Colonic mucosa (tissue), 4 donors: ENCODE results near the gene SCN8A. TPM values are rescaled to one million over a fixed set of nuclear protein-coding genes. Genes with fewer than 3 reads are reported as not detected.
A peak's percentile ranks its signal among the peaks of the same experiment; 100 is the strongest.

Experiments
- DNase-seq: peaks from one replicate; pipeline ENCODE4 v3.0.0-alpha.2; 2020
- H3K27ac ChIP-seq: fragments of 200-600 bp; one replicate; pipeline ENCODE4 v1.8.0; 2021
- H3K27me3 ChIP-seq: fragments of 200-600 bp; one replicate; pipeline ENCODE4 v1.8.0; 2021
- H3K36me3 ChIP-seq: fragments of 200-600 bp; one replicate; pipeline ENCODE4 v1.8.0; 2021
- H3K4me1 ChIP-seq: fragments of 200-600 bp; one replicate; pipeline ENCODE4 v1.8.0; 2021; ENCODE audit warnings: mild to moderate bottlenecking
- H3K4me3 ChIP-seq: fragments of 200-600 bp; one replicate; pipeline ENCODE4 v1.8.0; 2021
- H3K9ac ChIP-seq, 2 donors: one replicate each; pipeline ENCODE4 v1.7.0; 2013; ENCODE audit warnings: control low read depth in 2 of 2, low read depth in 2 of 2, low read length in 2 of 2
- H3K9me3 ChIP-seq: fragments of 200-600 bp; one replicate; pipeline ENCODE4 v1.8.0; 2021
- CTCF ChIP-seq: fragments of 200-600 bp; IDR thresholded peaks from one replicate; pipeline ENCODE4 v1.8.0; 2022; ENCODE audit warnings: antibody characterized with exemption, mild to moderate bottlenecking
- intact Hi-C: fragments of 100-400 bp; cut with DNase I; formaldehyde crosslinking; loops from one replicate; pipeline ENCODE4 v1.14.1; 2022
- total RNA-seq, 2 donors: library from RNA; stranded (reverse); fragmentation: NEBNext Ultra II Directional in 1 of 2; extraction: Animal tissue kit (Norgen Biotek cat#: 25700) in 1 of 2; gene quantifications; one replicate each; pipeline ENCODE4 v1.2.1, GENCODE V29; 2021
- donor health status: healthy.
- donor health status: DM: no; HTN: no; CAD: no.
- donor health status: DM: no; HTN: no; CAD: no.

The SCN8A gene
- total RNA-seq, 2 donors from 2014 or later, result 4.2 to 10.0 TPM

DNA sequence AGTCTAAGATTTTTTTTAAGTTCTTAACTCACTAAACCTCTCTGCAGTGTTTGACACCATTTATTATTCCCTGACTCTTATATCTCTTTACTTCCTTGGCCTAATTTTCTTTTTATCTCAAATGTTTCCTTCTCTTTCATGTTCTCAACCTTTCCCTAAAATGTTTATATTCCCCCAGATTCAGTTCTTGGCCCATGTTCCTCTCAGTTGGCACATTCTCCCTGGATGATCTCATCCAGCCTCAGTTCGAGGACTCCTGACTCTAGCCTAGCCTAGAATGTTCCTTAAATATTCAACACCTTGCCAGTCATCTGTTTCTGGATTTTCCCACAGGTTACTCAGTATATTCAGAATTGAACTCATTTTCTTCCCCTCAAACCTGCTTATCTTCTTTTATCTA, 81.3 kb downstream of the SCN8A start:
- intact Hi-C loops, result loop anchor here (10.0 kb wide), 1 partner anchor 248 kb away; the partner anchor contains the start of gene SLC4A8
- Histone ChIP-seq H3K4me3 (no peak overlapping the region), H3K36me3 (no peaks in the 10 kb centered on the region), H3K4me1 (no peaks in the 10 kb centered on the region), H3K9ac (no peak overlapping the region), H3K27me3 (no peaks in the 10 kb centered on the region), H3K9me3 (no peaks in the 10 kb centered on the region), H3K27ac (no peak overlapping the region)
- TF ChIP-seq CTCF, result no peak
- DNase-seq, result no peak

GRCh38 chr12:51675071-51675803, 84.2 kb downstream of the SCN8A start:
- intact Hi-C loops, result loop anchor here (10.0 kb wide), 1 partner anchor 250 kb away; the partner anchor contains the start of gene SLC4A8
- H3K4me1 ChIP-seq, result no peaks in the 10 kb centered on the region
- no peak overlapping the region for H3K9ac ChIP-seq
- no peaks in the 10 kb centered on the region for H3K9me3 ChIP-seq
- H3K4me3 ChIP-seq, result no peak overlapping the region
- TF ChIP-seq CTCF, result no peak
- H3K36me3 ChIP-seq, result no peaks in the 10 kb centered on the region
- peak; percentile 27 for DNase-seq
- H3K27ac ChIP-seq, result no peak overlapping the region
- H3K27me3 ChIP-seq, result no peaks in the 10 kb centered on the region

GRCh38 chr12:51676875-51677274, 85.8 kb downstream of the SCN8A start:
- intact Hi-C loops, result loop anchor here (10.0 kb wide), 1 partner anchor 252 kb away; the partner anchor contains the start of gene SLC4A8
- Histone ChIP-seq H3K9me3 (no peaks in the 10 kb centered on the region), H3K27me3 (no peaks in the 10 kb centered on the region), H3K27ac (no peak overlapping the region), H3K4me3 (no peak overlapping the region), H3K4me1 (no peaks in the 10 kb centered on the region), H3K36me3 (no peaks in the 10 kb centered on the region), H3K9ac (no peak overlapping the region)
- no peak for TF ChIP-seq CTCF
- DNase-seq, result no peak

GRCh38 chr12:51677284-51677968, 86.4 kb downstream of the SCN8A start:
- no peaks in the 10 kb centered on the region for H3K36me3 ChIP-seq
- H3K9me3 ChIP-seq, result no peaks in the 10 kb centered on the region
- intact Hi-C loops, result loop anchor here (10.0 kb wide), 1 partner anchor 253 kb away; the partner anchor contains the start of gene SLC4A8
- H3K4me3 ChIP-seq, result no peak overlapping the region
- no peak overlapping the region for H3K9ac ChIP-seq
- no peak for DNase-seq
- H3K4me1 ChIP-seq, result no peaks in the 10 kb centered on the region
- H3K27ac ChIP-seq, result no peak overlapping the region
- H3K27me3 ChIP-seq, result no peaks in the 10 kb centered on the region
- TF ChIP-seq CTCF, result no peak

DNA sequence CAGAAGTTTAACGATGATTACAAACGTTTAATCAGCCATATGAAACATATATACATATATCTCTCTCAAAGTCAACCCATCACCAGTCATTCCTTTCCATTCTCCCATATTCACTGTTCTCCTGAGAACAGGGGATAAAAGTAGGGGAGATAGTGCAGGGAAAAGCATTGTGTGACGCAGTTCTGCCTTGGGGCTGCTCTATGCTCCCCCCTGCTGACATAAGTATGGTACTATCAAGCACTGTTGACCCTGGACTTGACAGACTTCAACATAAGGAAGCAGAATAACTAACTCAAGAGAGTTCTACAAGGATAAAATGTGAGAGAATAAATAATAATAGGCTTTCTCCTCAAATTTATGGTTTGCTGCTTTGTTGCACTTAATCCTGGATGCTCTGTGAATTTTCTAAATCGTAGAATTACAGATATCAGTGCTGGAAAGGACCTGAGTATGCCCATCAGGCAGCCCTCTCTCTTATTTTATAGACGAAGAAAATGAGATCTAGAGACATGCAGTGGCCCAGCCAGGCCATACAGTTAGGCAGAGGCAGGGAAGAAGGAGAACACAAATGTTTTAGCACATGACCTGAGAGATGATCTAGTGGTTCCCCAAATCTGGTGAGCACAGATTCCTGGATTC, 87.2 kb downstream of the SCN8A start:
- intact Hi-C loops, result loop anchor here (10.0 kb wide), 1 partner anchor 253 kb away; the partner anchor contains the start of gene SLC4A8
- Histone ChIP-seq H3K4me1 (no peaks in the 10 kb centered on the region), H3K9ac (no peak overlapping the region), H3K9me3 (no peaks in the 10 kb centered on the region), H3K4me3 (no peak overlapping the region), H3K36me3 (no peaks in the 10 kb centered on the region), H3K27me3 (no peaks in the 10 kb centered on the region), H3K27ac (no peak overlapping the region)
- peak; percentile 61 for DNase-seq
- peak; percentile 71 for TF ChIP-seq CTCF
